GM21786 (cell line): ENCODE data around the gene PSEN2.

ENCODE experiments used
- ATAC-seq: cut with Tn5 transposase; IDR thresholded peaks from one replicate; pipeline ENCODE4 v1.9.1; 2021; ENCODE audit not compliant: unreplicated experiment

The PSEN2 gene

DNA sequence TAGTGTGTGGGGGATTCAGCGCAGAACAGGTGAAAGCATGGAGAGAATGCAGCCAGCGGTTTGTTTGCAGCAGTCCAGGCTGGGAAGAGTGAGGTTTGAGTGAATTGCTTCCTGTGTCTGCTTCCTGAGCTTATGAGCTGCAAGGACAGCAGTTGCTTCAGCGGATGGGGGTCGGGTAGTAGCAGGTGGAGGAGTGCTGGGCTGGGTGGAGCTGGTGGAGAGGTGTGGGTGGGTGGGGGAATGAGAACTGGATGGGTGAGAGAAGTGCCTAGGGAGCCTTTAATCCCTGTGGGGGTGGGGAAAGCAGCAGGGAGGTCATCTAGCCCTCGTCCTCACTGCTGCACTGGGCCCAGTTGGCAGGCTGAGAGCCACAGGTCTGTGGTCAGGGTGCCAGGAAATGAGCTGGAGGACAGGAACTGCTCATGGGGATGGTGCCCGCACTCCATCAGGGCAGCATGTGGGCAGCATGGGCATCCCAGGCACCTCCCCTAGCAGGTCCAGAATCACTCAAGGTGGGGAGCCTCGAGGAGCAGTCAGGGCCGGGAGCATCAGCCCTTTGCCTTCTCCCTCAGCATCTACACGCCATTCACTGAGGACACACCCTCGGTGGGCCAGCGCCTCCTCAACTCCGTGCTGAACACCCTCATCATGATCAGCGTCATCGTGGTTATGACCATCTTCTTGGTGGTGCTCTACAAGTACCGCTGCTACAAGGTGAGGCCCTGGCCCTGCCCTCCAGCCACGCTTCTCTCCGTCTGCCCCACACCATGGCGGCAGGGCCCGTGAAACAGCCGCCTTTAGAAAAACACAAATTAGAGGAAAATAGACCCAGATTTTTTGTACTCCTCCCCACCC, 14.8 kb downstream of the PSEN2 start:
- ATAC-seq, result no peak

DNA sequence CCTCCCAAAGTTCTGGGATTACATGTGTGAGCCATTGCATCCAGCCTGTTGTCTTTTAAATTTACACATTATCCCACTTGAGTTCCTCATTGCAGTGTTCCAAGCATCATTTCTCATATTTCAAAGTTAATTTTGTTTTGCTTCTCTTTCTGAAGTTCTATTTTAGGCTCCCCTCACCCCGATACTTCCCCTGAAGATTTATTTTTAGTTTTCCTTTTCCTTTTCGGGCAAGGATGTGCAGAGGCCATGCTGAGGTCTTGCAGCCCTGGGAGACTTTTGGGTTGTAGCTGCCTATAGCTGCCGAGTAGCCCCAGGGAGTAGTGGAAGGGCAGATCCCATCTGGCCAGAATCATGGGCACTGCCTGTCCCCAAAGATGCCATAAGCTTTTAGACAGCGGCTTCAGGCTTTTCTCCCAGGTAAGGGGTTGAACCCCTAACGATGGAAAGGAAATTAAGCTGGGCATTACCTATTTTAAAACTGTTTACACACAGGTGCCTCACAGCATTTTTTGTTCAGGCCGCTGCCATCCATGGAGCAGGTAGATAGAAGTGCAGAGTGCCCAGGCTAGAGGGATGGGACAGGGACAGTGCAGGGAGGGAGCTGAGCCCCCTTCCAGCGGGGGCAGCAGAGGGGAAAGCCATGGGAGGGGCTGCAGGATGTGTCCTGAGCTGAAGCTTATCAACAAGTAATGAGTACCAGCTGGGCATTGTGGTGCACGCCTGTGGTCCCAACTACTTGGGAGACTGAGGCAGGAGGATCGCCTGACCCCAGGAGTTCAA, 15.9 kb downstream of the PSEN2 start:
- no peak for ATAC-seq

DNA sequence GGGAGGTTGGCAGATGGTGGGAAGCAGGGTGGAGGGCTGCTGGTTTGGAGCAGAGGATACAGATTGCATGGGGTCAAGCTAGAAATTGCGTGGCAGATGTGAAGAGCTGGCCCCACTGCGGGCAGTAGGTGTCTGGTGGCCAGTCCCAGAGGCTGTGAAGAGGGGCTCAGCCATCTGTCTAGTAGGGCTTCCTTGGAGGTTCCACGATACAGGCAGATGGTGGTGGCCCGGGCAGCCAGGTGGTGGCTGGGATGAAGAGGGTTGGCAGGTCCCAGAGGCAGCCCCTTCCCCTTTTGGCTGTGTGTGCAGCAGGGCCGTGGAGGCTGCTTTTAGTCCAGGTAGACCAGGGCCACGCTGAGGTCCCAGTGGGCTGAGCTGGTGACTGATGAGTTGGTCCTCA, 16.6 kb downstream of the PSEN2 start:
- no peak for ATAC-seq

DNA sequence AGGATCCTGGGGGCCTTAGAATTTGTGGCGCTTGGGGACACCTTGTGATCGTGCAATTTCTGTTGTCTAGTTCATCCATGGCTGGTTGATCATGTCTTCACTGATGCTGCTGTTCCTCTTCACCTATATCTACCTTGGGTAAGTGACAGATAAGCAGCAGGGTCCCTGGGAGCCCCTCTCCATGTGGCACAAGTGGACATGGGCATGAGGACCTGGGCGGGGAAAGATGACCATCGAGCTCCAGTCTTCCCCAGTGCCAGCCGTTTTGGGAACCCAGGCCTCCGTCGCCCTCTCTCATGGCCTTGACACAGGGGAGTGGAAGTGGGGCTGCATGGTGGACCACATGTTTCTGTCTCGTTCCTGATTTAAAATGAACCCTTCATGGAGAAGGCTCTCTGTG, 17.6 kb downstream of the PSEN2 start:
- no peak for ATAC-seq

DNA sequence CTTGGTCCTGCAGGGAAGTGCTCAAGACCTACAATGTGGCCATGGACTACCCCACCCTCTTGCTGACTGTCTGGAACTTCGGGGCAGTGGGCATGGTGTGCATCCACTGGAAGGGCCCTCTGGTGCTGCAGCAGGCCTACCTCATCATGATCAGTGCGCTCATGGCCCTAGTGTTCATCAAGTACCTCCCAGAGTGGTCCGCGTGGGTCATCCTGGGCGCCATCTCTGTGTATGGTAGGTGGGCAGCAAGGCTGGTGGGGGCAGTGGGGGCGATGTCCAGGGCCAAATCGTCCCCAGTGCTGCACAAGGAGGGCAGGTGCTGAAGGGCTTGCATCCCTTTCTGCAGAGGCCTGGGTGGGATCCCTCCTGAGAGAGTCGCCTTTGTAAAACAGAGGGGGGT, 18.4 kb downstream of the PSEN2 start:
- ATAC-seq, result no peak

DNA sequence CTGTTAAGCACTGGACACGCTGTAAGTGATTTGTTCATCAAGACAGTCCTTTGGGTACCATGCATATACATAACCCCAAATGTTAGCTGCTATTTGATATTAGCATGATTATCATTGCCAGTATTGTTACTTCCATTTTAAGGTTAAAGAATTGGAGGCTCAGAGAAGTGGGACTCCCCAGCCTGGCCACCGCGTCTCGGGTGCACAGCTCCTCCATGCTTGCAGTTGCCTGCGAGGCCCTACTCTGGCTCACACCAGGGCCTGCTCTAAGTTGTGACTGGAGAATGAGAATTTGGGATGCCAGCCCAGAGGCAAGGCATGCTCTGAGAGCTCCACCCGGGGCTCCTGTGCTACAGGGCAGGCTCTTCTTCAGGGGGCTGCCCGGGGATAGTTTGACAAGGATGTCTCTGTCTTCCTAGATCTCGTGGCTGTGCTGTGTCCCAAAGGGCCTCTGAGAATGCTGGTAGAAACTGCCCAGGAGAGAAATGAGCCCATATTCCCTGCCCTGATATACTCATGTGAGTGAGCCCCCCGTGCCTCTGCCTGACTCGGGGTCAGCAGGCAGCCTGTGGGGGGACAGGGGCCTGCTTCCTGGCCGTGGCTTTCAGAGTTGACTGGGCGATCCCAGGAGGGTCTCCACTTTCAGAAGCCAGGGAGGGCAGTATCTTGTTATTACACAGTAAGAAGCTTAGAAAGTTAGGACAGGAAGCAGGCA, 19.4 kb downstream of the PSEN2 start:
- no peak for ATAC-seq

DNA sequence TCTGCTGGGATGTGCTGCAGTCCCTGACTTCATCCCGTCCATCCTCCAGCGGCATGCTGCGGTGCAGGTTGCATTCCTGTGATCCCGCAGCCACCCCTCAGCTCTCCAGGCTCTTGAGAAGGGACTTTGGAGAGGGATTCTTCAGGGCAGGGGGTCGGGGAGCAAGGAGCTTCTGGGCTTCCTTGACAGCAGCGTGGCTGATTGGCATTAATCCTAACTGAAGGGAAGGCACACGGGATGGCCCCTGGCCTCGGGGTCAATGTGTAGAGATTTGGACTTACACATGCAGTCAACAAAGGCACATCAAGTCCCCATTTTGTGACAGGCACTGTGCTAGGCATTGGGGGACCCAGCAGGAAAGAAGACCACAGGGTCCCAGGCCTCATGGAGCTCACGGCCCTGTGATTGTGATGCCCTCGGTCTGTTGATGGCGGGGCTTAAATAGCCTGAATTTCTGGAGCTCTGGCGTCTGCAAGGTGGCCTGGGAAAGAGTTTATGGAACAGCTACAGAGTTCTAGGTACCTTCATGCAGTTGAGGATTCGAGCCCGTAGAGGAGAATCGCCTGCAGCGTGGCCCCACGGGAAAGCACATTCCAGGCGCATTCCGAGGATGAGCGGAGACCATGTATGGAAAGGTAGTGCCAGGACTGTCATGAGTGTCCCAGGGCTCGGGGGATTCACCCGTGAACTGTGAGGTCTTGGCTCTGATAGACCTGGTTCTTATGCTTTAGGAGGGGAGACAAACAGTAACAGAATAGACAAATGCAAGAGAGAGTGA, 20.1 kb downstream of the PSEN2 start:
- no peak for ATAC-seq

DNA sequence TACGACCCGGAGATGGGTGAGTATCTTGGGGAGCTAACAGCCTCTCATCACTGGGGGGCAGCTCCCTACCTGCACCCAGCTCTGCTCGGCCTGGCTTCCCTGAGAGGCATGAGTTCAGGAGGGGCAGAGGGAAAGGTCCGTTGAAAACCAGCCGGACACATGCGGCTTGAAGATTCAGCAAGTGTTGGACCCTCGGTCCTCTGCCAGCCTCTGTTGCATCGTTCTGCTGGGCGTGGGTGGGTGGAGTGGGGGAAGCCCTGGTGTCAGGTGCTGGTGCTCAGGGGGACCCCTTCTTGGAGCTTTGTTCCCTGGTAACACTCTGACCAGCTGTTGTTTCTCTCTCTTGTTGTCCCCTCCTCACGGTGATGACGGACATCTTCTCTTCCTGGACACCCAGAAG, 20.9 kb downstream of the PSEN2 start:
- no peak for ATAC-seq

DNA sequence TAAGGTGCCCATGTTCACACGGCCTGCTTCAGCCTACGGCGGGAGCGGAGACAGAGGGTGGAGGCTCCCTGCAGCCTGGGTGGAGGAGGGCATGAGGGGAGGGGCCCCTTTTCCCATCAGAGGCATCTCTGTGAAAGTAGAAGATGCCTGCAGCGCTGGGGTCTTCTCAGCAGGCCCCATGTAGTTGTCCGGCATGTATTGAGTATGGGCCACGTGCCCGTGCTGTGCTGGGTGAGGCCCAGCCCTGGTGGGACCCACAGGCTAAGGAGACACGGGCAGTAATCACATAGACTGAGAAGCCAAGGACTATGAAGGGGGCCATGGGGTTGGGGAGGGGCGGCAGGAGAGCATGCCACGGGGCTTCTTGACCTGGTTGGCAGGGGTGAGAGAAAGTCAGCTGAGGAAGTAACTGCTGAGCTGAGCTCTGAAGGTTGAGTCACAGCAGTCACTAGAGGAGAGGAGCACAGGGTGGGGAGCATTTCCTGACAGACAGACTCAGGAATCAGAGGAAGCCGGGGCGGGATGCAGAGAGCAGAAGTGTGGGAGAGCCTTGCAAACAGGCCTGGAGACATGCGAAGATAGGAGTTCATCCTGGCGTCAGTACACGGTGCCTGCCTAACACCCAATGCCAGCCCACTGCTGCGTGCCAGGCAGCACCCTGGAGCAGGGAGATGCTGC, 21.6 kb downstream of the PSEN2 start:
- no peak for ATAC-seq

DNA sequence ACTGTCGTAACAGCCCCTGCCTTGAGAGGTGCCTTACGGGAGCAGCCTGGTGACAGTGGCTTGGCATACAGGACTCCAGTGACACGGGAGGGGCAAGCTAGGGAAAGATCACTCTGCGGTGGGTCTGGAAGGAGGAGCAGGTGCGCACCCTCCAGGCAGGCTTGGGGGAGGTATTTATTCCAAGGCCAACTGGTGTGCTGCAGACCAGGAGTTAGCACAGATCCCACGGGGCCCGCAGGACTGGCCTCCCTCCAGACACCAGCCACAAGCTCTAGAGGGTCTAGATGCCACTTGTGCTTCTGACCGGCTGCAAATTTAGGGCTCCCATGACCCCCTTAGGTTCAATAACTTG, 22.1 kb downstream of the PSEN2 start:
- no peak for ATAC-seq

DNA sequence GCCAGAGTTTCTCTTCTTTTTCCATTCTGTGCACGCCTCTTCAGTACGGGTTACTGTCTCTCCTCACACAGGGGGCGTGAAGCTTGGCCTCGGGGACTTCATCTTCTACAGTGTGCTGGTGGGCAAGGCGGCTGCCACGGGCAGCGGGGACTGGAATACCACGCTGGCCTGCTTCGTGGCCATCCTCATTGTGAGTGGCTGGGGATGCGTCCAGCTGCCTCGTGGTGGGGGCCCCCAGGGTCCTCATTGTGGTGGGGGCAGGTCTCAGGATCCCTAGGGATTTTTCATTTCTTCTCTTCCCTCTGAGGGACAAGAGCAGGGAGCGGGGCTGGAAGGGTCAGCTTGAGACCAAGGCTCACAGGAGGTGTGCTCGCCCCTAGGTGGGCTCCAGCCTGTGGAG, 23.5 kb downstream of the PSEN2 start:
- no peak for ATAC-seq

DNA sequence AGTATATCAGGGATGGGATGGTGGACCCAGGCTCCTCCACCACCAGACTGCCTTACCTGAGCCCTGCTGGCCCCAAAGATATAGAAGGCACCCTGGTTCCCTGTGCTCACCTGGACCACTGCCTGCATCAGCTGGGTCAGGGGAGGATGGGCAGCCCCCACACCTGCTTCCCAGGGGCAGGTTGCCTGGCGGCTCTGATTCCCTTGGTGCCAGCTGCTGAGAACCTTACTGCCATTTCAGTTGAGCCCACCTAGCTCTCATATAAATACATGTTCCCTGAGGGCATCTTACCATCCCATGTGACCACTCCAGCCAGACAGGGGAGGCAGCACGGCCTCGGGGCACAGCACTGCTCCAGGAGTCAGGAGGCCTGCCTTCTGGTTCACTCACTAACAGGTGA, 24.4 kb downstream of the PSEN2 start:
- ATAC-seq, result no peak

DNA sequence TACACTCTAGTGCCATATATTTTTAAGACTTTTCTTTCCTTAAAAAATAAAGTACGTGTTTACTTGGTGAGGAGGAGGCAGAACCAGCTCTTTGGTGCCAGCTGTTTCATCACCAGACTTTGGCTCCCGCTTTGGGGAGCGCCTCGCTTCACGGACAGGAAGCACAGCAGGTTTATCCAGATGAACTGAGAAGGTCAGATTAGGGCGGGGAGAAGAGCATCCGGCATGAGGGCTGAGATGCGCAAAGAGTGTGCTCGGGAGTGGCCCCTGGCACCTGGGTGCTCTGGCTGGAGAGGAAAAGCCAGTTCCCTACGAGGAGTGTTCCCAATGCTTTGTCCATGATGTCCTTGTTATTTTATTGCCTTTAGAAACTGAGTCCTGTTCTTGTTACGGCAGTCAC, 25.2 kb downstream of the PSEN2 start:
- ATAC-seq, result no peak

DNA sequence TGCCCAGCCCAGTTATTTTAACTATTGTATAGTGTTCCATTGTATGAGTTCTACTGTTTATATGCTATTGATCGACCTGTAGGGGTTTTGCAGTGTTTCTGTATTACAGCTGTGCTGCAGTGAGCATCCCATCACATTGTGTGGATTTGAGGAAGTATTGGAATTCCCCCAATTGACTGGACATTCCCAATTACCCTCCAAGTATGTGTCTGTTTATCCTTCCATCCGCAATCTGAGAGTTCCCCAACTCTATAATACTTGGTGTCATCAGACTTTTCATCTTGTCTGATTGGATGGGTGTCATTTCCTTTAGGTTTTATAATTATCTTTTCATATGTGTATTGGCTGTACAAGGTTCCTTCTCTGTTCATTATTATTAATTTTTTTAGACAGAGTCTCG, 27.8 kb downstream of the PSEN2 start:
- ATAC-seq, result no peak

DNA sequence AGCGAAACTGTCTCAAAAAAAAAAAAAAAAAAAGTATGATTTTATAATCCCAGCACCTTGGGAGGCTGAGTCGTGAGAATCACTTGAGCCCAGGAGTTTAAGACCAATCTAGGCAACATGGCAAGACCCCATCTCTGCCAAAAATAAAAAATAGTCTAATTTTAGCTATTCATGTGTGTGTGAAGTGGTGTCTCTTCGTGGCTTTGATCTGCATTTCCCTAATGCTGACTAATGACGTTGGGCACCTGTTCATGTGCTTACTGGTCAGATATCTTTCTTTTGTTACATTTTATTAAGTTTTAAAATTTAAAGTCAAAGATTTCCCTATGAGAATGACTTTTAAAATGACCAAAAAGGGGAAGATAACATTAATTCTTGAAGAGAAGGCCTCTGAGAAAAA, 31.0 kb downstream of the PSEN2 start:
- ATAC-seq, result no peak

DNA sequence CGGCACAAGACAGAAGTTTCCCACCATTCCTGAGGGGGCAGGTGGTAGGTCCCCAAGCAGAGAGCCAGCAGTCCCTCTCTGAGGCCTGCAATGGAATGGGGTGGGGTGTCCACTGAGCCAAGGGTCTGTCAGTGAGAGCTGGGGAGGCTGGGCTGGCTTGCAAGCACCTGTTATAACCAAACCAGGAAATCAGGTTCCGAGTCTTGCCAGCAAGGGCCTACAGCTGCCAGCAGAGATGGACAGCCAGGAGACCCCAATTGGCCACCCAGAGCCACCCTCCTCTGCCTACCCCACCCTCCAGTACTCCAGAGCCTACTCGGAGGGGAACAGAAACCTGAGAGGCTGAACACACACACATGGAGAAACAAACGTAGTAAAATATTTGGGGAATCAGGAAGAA, 32.2 kb downstream of the PSEN2 start:
- no peak for ATAC-seq

DNA sequence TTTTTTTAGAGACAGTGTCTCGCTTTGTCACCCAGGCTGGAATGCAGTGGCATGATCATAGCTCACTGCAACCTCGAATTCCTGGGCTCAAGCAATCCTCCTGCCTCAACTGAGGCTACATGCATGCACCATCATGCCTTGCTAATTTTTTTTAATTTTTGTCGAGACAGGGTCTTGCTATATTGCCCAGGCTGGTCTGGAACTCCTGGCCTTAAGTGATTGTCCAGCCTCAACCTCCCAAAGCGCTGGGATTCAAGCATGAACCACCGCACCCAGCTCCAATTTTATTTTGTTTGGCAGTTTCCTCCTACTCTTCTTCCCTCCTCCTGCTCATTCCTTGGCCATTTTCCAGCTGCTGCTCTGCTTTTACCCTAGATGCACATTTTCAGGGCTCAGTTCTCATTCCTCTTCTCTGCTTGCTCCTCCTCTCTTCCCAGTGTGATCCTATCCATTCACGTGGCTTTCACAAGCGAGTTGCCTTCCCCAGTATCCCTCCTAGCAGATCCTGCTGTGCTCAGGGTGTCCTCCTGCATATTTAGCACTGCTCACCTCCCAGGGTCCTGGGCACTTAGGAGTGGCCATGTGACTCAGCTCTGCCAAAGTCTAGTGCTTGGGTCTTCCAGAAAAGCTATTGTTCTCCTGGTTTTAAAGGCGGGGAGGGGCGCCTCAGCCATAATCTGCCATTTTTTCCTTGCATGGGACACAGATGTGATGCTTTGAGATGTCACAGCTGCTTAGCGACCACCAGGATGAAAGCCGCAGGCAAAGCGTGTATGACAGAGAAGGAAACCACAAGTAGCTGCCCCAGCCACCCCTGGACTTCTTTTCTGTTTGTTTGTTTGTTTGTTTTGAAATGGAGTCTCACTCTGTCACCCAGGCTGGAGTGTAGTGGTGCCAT, 33.7 kb downstream of the PSEN2 start:
- no peak for ATAC-seq

DNA sequence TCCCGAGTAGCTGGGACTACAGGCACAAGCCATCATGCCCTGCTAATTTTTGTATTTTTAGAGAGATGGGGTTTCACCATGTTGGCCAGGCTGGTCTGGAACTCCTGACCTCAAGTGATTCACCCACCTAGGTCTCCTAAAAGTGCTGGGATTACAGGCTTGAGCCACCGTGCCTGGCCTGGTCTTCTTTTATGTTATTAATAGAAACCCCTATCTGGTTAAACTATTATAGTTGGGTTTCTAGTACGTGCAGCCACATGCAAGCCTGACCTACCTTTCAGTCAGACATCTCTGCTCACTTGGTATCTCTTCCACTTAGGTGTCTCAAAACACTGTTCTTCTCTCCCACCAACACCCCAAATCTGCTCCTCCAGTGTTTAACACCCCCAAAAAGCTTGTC, 34.4 kb downstream of the PSEN2 start:
- no peak for ATAC-seq

DNA sequence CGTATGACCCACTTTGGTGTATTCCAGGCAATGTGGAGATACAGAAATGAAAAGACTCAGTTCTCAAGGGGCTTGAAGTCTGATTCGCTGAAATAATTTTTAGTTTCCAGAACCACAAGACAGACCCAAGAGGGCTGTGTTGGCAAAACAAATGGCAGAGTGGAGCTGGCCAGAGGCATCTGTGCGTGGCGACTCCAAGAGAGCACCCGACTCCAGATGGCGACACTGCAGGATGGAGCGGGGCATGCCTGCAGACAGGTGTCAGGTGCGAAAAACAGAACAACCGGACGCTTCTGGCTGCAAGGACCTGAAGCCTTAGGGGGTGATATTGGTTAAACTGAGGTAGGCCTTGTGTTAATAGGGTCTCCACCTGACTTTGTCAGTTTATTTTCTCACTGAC, 38.0 kb downstream of the PSEN2 start:
- ATAC-seq, result no peak

DNA sequence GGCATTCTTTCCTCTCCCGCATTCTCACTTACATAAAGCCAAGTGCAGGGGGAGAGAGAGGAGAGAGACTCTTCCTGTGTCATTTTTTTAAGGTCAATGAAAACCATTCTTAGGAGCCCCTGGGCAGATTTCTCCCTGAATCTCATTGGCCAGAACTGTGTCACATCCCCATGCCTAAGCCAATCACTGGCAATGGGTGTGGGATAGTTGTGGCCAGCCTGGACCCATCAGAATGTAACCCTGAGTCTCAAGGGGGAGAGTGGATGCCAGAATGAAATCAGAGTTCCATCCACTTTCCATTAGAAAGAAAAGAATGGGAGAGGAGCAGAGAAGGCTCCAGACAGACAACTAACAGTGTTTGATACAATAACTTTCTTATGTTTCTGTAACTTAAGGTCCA, 38.5 kb downstream of the PSEN2 start:
- no peak for ATAC-seq
